HG03025 (cell line): Measurements from ENCODE around the gene IPCEF1.
A peak's percentile ranks its signal among the peaks of the same experiment; 100 is the strongest.
"Not testable (repeated sequence)": the region's sequence is repeated elsewhere in the genome, so short reads cannot be mapped to it uniquely, and the experiment has no call there.

Experiments
- ATAC-seq: cut with Tn5 transposase; IDR thresholded peaks from one replicate; pipeline ENCODE4 v1.9.1; 2021; ENCODE audit warnings: mild to moderate bottlenecking, moderate library complexity; ENCODE audit not compliant: unreplicated experiment, low FRiP score

IPCEF1 gene

GRCh38 chr6:154179434-154179833 is 177.2 kb downstream of the IPCEF1 start:
- no peak for ATAC-seq

GRCh38 chr6:154172393-154172792 is 184.2 kb downstream of the IPCEF1 start:
- not testable (repeated sequence) for ATAC-seq

- ATAC-seq: no peak
Observed at GRCh38 chr6:154170106-154170505, 186.5 kb downstream of the IPCEF1 start.

GRCh38 chr6:154169193-154169847 is 187.3 kb downstream of the IPCEF1 start:
- ATAC-seq: no peak

GRCh38 chr6:154167126-154167525 is 189.5 kb downstream of the IPCEF1 start:
- ATAC-seq: no peak

- no peak for ATAC-seq
Observed at GRCh38 chr6:154166140-154166539, 190.5 kb downstream of the IPCEF1 start.

GRCh38 chr6:154165478-154165877 is 191.1 kb downstream of the IPCEF1 start:
- ATAC-seq: no peak

- ATAC-seq: no peak
Observed at GRCh38 chr6:154164397-154164796, 192.2 kb downstream of the IPCEF1 start.

GRCh38 chr6:154161689-154162088 is 194.9 kb downstream of the IPCEF1 start:
- ATAC-seq: peak; percentile 67

GRCh38 chr6:154159126-154159525 is 197.5 kb downstream of the IPCEF1 start:
- no peak for ATAC-seq

- no peak for ATAC-seq
Observed at GRCh38 chr6:154157706-154158105, 198.9 kb downstream of the IPCEF1 start.

GRCh38 chr6:154157082-154157481 is 199.5 kb downstream of the IPCEF1 start:
- ATAC-seq: peak; percentile 70

GRCh38 chr6:154156135-154156896 is 200.3 kb downstream of the IPCEF1 start:
- ATAC-seq: peak; percentile 50

GRCh38 chr6:154154389-154154967 is 202.1 kb downstream of the IPCEF1 start:
- no peak for ATAC-seq

GRCh38 chr6:154143753-154144152 is 212.8 kb downstream of the IPCEF1 start:
- ATAC-seq: no peak

- no peak for ATAC-seq
Observed at GRCh38 chr6:154140743-154141142, 215.9 kb downstream of the IPCEF1 start.

GRCh38 chr6:154139892-154140291 is 216.7 kb downstream of the IPCEF1 start:
- no peak for ATAC-seq

GRCh38 chr6:154138793-154139192 is 217.8 kb downstream of the IPCEF1 start:
- ATAC-seq: no peak

- no peak for ATAC-seq
Observed at GRCh38 chr6:154134471-154135147, 222.0 kb downstream of the IPCEF1 start.

GRCh38 chr6:154127657-154128056 is 228.9 kb downstream of the IPCEF1 start:
- no peak for ATAC-seq

- no peak for ATAC-seq
Observed at GRCh38 chr6:154125421-154125820, 231.2 kb downstream of the IPCEF1 start.
